T-helper 9 cell (primary cell): ENCODE data around the gene ITGB5.
A peak's percentile ranks its signal among the peaks of the same experiment; 100 is the strongest.

Source experiments
- DNase-seq: peaks from one replicate; pipeline ENCODE4 v3.0.0-alpha.2; 2020

Gene ITGB5

DNA sequence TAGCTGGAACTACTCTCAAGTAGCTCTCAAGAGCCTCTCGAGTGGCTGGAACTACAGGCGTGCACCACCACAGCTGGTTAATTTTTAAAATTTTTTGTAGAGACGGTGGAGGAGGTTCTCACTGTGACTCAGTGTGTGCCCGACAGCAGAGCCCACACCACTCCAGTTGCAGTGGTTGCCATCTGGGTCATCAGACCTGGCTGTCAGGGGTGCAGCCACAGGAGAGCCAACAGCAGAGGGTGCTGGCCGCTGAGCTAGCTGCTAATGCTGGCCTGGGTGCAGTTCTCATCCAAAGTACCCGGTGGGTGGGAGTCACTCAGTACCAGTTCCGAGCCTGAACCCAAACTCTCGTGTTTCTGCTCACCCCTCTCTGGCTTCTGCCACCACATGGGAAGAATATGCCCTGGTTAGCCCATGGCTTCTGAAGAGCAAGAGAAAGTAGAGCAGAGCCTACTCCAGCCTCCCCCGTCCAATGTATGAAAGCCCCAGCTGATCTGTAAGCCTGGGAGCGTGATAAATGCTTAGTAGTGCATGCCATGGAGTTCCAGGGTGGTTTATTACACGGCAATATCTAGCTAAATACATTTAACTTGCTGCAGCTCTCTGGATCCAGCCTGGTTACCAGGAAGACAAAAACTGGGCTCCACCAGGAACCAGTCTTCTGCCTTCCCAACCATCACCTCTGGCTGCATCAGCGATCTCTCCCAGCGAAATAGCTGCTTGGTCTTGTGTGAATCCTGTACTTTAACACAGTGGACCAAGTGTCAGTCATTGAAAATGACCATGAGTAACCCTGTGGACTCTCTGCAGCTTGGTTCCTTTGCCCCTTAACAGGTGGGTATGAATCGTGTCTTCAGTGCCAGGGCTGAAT is 139.8 kb downstream of the ITGB5 start:
- DNase-seq, result no peak

DNA sequence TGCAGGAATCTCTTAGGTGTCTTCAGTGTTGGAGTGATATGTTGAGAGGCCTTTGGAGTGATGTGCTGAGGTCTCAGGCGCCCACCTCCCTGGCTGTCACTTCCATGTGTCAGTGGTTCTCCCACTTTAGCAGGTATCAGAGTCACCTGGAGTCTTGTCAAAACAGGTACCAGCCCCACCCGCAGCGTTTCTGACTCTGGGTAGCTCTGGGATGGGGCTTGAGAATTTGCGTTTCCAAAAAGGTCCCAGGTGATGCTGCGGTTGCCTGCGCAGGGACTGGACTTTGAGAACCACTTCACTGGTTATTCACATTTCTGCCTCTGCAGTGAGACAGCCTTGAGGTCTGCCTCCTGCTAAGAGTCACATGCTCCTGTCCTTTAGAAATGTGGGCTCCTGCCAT is 141.4 kb downstream of the ITGB5 start:
- DNase-seq, result no peak

DNA sequence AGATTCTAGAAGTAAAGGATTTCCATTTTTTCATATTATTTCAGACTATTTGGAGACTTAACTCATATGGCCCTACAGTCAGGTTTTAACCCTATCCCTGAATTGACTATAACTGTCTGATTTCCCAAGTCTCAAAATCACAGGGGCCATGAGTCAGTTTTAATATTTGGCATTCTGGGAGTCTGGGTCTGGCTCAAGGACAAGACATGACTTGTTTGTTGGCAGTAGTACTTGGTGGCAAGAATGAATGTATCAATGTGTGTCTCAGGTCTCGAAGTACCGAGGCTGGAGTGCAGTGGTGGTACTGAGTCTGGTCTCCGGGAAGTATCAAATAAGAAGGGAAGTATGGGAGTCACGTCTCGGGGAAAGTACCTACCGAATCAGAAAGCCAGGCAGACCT is 146.1 kb downstream of the ITGB5 start:
- DNase-seq, result no peak

DNA sequence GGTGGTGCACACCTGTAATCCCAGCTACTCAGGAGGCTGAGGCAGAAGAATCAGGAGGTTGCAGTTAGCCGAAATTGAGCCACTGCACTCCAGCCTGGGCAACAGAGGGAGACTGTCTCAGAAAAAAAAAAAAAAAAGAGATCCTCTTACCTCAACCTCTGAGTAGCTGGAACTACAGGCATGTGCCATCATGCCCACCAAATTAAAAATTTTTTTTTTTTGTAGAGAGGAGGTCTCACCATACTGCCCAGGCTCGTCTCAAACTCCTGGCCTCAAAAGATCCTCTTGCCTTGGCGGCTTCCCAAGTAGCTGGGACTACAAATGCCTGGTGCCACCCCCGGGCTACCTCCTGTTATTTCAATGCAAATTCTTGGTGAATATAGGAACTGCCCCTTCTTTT is 155.4 kb downstream of the ITGB5 start:
- no peak for DNase-seq

DNA sequence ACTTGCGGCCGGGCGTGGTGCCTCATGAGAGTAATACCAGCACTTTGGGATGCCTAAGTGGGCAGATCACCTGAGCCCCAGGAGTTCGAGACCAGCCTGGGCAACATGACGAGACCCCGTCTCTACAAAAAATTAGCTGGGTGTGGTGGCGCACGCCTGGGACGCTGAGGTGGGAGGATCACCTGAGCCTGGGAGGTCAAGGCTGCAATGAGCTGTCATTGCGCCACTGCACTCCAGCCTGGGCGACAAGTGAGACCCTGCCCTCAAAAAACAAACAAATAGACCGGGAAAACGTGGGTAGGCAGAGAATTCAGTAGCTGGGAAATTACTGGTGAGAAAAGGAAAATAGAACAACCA is 156.2 kb downstream of the ITGB5 start:
- no peak for DNase-seq

DNA sequence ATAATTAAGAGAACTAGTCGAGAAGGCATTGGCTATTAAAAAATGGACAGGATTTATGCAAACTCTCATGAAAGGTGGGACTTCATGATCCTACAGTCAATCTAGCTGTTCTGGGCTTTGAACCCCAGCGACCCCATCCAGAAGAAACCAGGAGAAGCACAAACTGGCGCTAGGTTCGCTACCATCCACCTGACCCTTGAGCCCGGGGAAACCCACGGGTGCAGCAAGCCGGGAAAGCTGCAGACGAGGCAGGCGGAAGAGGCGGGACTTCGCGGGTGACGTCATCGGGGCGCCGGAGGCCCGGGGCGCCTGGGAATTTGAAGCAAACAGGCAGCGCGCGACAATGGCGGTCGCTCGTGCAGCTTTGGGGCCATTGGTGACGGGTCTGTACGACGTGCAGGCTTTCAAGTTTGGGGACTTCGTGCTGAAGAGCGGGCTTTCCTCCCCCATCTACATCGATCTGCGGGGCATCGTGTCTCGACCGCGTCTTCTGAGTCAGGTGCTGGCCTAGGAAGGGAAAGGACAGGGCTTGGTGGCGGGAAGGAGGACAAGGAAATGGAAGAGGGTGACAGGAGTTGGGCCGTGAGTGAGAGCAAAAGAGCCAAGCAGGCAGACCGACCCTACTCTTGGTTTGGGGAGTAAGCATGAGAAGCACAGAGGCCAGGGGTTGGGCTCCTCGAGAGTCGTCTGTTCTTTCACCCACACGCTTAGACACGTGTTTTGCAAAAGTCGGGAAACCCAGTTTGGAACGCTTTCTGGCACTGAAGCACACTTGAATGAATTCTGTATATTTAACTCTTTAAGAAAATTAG is 156.8 kb downstream of the ITGB5 start, which contains the start of gene UMPS:
TSS of gene UMPS (plus strand) at position 324 of the 812 bp plus-strand sequence. CDS start at position 344, 20 bp downstream.
- DNase-seq, result peak; percentile 87

DNA sequence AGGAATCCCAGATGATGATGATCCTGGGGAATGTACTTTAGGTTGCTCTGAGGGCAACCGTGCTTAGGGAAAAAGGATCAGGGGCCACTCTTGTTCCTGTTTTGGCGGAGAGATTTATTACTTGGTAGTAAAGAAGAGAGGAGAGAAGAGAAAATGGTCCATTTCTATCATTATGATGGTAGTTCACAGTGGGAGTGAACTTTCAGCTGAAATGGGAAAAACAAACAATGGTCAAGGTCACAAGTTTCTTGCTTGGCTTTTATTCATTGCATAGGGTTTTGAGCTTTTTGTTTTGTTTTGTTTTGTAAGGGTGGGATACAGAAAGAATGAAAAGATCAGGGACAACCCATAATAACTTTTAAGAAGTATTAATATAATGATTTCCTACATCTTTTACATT is 164.6 kb downstream of the ITGB5 start:
- no peak for DNase-seq

DNA sequence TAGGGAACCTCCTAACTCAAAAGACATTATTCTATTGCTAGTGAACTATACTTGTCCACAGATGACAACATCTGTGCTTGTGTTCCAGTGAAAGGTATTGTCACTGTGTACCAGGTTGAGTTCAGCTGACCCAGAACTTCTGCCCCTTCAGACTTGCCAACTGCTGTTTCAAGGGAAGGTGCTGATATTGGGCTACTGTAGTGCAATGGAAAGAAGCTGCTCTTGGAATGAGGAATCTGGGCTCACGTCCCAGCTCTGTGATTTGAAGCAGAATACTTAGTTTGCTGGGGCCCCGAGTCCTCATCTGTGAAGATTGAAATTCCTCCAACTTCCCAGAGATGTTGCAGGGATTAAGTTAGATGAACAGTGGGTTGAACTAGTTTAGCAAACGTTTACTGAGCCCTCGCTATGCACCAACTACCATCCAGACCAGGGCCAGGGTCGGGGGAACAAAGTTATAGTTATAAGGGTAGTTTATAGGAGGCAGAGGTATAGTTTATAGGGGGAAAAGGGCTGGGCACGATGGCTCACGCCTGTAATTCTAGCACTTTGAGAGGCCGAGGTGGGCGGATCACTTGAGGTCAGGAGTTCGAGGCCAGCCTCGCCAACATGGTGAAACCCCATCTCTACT is 172.8 kb downstream of the ITGB5 start:
- DNase-seq, result no peak
